WTC11 (cell line): Measurements from ENCODE around the gene SEZ6.

Source experiments
- TF ChIP-seq, protein P1 (sequence below): fragments of 200-600 bp; IDR thresholded peaks from 2 replicates; pipeline ENCODE4 v1.8.0; 2022; ENCODE audit warnings: antibody characterized with exemption
- TF ChIP-seq, protein P2 (sequence below): sonication (generic); formaldehyde crosslinking; IDR thresholded peaks from 2 replicates; pipeline ENCODE4 v1.8.1; 2023; ENCODE audit warnings: mild to moderate bottlenecking, missing genetic modification reagents
- TF ChIP-seq, protein P3 (sequence below): sonication (generic); formaldehyde crosslinking; IDR thresholded peaks from 2 replicates; pipeline ENCODE4 v1.8.0; 2022; ENCODE audit warnings: mild to moderate bottlenecking, missing genetic modification reagents

DNA sequence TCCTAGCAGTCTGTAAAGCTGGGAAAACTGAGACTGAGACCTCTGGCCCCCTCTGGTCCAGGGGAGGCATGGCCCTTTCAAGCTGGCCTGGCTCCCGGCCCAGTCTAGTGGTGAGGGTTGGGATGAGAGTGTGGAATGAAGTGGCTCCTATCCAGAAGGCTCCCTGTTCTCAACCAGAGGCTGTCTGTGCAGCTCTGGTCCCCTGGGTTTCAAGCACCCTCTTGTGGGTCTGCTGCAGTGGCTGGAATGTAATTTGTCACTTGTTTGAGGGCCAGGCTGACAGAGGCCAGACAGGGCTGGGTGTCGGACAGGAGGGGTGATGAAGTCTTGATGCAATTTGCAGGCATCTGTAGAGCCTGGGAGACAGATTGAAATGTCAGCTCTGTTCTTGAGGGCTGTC is 32.4 kb downstream of the SEZ6 start:
- TF ChIP-seq, protein P1, sequence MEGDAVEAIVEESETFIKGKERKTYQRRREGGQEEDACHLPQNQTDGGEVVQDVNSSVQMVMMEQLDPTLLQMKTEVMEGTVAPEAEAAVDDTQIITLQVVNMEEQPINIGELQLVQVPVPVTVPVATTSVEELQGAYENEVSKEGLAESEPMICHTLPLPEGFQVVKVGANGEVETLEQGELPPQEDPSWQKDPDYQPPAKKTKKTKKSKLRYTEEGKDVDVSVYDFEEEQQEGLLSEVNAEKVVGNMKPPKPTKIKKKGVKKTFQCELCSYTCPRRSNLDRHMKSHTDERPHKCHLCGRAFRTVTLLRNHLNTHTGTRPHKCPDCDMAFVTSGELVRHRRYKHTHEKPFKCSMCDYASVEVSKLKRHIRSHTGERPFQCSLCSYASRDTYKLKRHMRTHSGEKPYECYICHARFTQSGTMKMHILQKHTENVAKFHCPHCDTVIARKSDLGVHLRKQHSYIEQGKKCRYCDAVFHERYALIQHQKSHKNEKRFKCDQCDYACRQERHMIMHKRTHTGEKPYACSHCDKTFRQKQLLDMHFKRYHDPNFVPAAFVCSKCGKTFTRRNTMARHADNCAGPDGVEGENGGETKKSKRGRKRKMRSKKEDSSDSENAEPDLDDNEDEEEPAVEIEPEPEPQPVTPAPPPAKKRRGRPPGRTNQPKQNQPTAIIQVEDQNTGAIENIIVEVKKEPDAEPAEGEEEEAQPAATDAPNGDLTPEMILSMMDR, result no peak
- TF ChIP-seq, protein P2, sequence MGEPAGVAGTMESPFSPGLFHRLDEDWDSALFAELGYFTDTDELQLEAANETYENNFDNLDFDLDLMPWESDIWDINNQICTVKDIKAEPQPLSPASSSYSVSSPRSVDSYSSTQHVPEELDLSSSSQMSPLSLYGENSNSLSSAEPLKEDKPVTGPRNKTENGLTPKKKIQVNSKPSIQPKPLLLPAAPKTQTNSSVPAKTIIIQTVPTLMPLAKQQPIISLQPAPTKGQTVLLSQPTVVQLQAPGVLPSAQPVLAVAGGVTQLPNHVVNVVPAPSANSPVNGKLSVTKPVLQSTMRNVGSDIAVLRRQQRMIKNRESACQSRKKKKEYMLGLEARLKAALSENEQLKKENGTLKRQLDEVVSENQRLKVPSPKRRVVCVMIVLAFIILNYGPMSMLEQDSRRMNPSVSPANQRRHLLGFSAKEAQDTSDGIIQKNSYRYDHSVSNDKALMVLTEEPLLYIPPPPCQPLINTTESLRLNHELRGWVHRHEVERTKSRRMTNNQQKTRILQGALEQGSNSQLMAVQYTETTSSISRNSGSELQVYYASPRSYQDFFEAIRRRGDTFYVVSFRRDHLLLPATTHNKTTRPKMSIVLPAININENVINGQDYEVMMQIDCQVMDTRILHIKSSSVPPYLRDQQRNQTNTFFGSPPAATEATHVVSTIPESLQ (CRISPR knock-in tag), result no peak
- TF ChIP-seq, protein P3, sequence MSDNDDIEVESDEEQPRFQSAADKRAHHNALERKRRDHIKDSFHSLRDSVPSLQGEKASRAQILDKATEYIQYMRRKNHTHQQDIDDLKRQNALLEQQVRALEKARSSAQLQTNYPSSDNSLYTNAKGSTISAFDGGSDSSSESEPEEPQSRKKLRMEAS (CRISPR knock-in tag), result no peak
